ENCODE data around the gene HRH3.

Gene HRH3

DNA sequence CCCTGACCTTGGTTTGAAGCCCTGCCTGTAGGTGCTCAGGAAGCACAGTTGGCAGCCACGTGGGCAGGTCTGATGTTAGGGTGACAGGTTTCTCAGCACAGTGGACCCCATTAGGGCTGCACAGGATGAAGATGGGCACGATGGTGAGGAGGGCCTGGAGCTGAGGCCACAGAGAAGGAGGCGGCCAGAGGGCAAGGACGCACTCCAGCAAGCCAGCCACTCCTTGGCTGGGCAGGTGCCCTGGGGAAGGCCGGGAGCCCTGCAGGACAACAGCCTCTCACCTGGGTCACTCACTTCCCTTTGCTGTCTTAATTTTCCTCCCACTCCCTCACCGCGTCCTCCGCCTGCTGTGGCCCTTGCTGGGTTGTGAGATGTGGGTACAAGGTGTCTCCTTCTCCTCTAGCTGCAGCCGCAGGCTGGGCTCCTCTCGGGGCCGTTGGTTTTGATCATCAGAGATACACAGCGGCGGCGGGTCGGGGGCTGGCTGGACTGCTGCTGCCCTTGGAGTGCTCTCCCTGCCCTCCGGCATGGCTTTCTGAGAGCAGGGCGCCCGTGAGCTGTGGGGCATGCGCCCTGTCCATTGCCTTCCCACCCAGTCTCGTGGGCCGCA is 23.9 kb upstream of the HRH3 start:
- no peak for DNase-seq (ENCODE audit: low spot score)

DNA sequence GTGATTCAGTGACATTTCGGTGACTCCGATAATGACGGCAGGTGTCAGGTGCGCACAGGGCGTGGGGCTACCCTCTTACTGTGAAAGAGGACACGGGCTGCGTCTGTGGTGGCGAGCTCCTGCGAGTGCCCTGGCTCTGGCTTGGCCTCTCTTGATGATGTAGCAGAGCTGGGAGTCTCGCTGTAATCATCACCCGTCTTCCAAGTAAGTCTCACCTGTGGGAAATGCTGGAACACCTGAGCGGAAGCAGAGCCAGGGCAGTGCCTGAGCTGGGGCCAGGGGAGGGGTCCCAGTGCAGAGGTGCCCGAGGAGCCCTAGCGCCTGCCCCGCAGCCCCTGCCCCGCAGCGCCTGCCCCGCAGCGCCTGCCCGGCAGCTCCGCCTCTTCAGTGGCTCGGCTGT is 23.0 kb upstream of the HRH3 start:
- DNase-seq (ENCODE audit: low spot score) = no peak

DNA sequence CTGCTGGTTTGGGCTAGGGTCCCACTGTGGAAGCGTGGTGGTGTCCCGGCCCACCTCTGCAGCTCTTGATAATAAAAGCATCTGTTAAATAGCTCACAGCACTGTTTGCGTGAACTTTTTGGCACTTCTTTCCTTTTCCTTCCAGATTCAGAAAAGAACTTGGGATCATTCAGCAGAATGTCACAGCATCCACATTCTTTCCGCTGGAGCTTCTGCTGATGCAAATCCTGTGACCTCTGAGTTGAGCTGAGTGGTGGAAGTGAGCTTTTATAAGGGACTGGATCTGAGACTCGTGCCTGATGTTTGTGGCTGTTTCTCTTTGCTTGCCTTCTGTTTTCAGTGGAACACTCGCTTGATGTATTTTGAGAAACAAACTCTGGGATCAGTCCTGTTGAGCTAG is 22.1 kb upstream of the HRH3 start:
- no peak for DNase-seq (ENCODE audit: low spot score)

- DNase-seq (ENCODE audit: low spot score) = no peak
Measured at GRCh38 chr20:62241506-62241905, 21.4 kb upstream of the HRH3 start.

DNA sequence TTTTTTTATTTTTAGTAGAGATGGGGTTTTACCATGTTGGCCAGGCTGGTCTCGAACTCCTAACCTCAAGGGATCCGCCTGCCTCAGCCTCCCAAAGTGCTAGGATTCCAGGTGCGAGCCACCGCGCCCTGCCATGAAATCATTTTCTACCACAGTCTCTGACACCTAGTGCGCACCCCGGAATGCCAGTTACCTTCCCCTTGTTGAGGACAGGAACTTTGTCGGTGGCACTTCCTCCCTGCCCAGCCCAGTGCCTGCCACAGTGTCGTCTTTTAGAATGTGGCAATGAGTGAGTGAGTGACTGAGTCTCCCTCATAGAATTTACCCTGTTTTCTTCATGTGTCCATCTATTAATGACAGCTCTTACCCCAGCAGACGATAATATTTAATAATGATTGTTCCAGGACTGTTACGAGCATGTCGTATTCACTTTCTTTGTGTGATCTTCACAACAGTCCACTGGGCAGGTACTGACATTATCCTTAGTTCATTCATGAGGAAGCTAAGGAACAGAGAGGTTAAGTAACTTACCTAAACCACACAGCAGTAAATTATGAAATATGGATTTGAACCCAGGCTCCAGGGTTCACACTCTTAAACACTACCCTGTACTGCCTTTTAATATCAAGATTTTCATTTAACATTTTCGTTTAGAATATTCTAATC is 20.1 kb upstream of the HRH3 start:
- no peak for DNase-seq (ENCODE audit: low spot score)

DNA sequence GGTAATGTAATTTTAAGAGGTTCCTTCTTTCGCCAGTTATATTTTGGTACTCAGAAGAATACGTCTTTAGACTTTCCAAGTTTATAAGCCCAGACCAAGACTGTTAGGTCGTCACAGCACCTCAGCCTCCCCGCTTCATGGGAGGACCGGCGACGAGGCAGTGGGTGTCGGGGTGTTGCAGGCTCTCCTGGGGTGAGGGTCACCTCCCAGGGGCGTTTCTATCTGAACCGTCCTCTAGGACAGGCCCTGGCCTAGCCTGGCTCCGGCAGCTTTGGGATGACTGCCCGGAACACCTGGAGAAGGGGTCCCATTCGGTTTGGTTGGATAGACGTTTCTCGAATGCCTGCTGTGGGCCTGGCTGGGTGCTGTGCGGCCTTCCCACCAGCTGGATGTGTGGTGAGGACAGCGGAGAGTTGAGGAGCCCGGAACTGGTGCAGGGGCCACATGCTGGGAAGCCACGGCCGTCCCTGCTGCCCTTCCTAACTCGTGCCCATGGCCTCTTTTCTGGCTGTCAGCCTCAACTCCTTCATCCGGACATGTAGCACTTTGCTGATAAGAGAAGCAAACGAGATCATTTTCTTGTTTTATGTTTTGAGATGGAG is 19.3 kb upstream of the HRH3 start:
- peak; percentile 39 for DNase-seq (ENCODE audit: low spot score)

GRCh38 chr20:62238569-62239277 is 18.6 kb upstream of the HRH3 start:
- DNase-seq (ENCODE audit: low spot score) = peak; percentile 43

GRCh38 chr20:62237801-62238568 is 17.9 kb upstream of the HRH3 start, which contains the start of gene OSBPL2:
Gene OSBPL2, plus strand, starts transcription at chr20:62238521. Its CDS starts 17,664 bp downstream, at chr20:62256185.
- DNase-seq (ENCODE audit: low spot score) = peak; percentile 100

- DNase-seq (ENCODE audit: low spot score) = no peak
Measured at GRCh38 chr20:62237514-62237800, 17.4 kb upstream of the HRH3 start.

- no peak for DNase-seq (ENCODE audit: low spot score)
Measured at GRCh38 chr20:62236766-62237513, 16.9 kb upstream of the HRH3 start.

DNA sequence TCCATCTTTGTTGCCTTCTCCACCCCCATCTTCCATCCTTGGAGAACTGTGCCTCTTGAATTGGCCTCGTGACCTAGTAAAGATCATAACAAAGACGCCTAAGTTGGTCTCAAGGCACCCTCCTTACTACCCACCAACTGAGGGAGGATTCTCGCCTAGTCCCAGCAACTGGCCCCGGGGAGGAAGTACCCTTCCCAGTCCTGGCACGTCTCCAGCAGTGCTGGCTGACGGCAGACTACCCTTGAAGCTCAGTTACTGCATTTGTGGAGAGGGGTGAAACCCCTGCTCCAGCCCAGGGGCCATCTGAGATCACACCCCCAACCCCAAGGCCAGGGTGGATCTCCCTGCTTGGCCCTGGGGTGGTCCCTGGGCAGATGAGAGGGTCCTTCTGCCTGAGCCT is 16.1 kb upstream of the HRH3 start:
- no peak for DNase-seq (ENCODE audit: low spot score)

- no peak for DNase-seq (ENCODE audit: low spot score)
Measured at GRCh38 chr20:62235777-62236157, 15.7 kb upstream of the HRH3 start.

DNA sequence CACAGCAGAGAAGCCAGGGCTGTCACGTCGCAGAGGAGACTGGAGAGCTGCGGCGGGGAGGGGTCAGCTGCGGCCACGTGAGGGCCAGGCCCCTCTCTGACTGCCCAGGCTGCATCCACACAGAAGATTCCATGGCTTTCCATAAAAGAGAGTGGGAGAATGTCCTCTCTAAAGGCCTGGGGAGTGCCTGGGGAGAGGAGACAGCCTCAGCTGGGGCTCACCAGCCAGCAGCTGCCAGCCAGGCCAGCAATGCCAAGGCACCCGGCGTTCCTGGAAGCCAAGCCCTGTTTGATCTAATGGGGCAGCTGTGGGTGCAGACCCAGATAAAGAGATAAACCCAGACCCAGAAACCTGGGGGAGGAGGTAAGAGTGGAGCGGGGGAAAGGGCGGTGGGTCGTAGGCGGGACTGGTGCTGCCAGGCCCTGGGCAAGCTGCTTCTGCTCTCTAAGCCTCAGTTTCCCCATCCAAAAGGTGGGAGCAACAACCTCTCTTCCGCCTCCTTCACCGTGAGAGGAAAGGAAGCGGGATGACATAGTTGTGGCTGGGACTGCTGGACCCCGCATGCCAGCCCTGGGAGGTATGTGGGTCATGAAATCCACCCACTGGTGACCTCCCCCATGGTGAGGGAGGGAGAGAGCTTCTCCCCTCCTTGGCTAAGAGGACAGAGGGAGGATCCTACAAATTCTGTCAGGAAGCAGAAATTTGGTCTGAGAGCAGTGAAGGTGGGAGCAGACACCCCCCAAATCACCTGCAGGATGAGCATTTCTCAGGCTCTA is 15.1 kb upstream of the HRH3 start:
- DNase-seq (ENCODE audit: low spot score) = no peak

DNA sequence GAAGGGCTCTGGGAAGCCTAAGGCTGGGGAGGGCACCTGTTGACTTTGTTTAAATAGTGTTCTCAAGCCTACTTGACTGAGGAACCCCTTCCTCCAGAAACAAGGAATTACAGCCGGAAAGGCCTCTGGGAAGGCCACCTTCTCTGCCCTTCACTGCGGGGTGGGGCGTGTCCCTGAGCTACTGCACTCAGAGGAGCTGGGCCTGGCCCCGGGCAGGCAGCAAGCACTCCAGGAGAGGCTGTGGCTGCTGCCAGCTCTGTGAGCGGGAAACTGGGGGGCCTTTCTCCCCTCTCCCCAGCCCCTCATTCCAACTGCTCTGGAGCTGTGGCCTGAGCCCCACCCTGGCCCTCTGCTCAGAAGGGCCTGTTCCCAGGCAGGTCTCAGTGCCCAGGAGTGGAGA is 14.3 kb upstream of the HRH3 start:
- DNase-seq (ENCODE audit: low spot score) = no peak

GRCh38 chr20:62233684-62234083 is 13.6 kb upstream of the HRH3 start:
- DNase-seq (ENCODE audit: low spot score) = no peak

GRCh38 chr20:62232770-62233645 is 12.9 kb upstream of the HRH3 start:
- no peak for DNase-seq (ENCODE audit: low spot score)

GRCh38 chr20:62232194-62232593 is 12.1 kb upstream of the HRH3 start:
- no peak for DNase-seq (ENCODE audit: low spot score)

GRCh38 chr20:62231292-62231691 is 11.2 kb upstream of the HRH3 start:
- no peak for DNase-seq (ENCODE audit: low spot score)

GRCh38 chr20:62230696-62231095 is 10.6 kb upstream of the HRH3 start:
- DNase-seq (ENCODE audit: low spot score) = no peak

GRCh38 chr20:62230276-62230675 is 10.2 kb upstream of the HRH3 start:
- no peak for DNase-seq (ENCODE audit: low spot score)

All from AG20443 (cell line).